NCI-H128 (cell line): ENCODE data around the gene CDK5RAP1.

ENCODE experiments used
- DNase-seq: peaks from one replicate; lab custom pipeline; 2025; ENCODE audit not compliant: unreplicated experiment; lab: John Stamatoyannopoulos, UW

The CDK5RAP1 gene

DNA sequence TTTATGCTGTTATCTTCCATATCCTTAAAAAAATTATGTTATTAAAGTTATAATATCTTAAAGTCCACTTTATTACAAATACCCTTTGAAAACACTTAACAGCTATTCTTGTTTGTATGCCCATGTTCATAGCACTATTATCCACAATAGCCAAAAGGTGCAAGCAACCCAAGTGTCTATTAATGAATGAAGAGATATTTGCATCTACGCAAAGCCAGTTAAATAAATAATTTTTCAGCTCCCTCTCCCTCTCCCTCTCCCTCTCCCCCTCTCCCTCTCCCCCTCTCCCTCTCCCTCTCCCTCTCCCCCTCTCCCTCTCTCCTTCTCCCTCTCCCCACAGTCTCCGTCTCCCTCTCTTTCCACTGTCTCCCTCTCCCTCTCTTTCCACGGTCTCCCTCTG lies 13.1 kb downstream of the CDK5RAP1 start:
- no peak for DNase-seq

- no peak for DNase-seq
Observed at GRCh38 chr20:33387177-33387576, 14.1 kb downstream of the CDK5RAP1 start.

GRCh38 chr20:33386673-33387072 lies 14.6 kb downstream of the CDK5RAP1 start:
- DNase-seq, result no peak

DNA sequence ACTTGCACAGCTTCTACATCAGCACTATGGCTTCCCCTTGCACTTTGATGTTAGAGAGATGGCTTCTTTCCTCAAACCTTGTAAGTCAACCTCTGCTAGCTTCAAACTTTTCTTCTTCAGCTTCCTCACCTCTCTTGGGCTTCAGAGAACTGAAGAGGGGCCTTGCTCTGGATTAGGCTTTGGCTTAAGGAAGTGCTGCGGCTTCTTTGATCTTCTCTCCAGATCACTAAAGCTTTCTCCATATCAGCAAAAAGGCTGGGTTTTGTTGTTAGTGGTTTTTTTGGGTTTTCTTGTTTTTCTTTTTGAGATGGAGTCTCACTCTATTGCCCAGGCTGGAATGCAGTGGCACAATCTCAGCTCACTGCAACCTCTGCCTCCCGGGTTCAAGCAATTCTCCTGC lies 24.0 kb downstream of the CDK5RAP1 start:
- no peak for DNase-seq

DNA sequence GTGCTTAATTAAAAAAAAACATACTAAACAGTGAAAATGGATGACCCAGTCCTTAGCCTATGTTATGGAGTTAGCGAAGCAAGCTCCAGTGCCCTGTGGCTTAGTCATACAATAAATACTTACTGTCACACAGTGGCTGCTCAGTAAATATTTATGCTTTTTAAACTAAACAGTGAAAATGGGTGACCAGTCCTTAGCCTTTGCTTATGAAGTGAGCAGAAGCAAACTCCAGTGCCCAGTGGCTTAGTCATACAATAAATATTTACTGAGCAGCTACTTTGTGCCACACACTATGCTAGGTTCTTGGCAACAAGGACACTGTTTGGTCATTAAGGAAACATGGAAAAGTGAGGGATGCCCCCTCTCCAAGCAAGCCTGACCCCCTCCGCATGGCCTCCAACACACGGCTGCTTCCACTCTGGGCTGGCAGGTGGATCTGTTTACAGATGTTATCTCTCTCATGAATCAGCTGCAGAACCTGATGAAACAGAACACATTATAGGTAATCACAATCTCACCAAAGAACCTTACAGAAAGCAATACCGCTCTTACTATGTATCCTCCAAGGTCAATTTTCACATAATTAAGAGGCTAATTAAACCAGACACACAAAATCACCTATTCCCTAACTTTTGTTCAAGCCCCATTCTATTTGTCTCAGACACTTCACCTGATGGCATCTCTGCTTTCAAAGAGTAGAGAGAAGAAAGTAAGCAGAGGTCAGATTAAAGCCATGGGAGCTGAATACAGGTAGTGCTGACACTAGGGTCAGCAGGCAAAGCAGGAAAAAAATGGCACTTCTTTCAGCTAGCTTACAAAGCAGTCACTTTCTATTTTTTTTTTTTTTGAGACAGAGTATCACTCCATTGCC lies 27.3 kb downstream of the CDK5RAP1 start:
- DNase-seq, result no peak

- no peak for DNase-seq
Observed at GRCh38 chr20:33372993-33373441, 28.3 kb downstream of the CDK5RAP1 start.

- DNase-seq, result no peak
Observed at GRCh38 chr20:33370291-33370690, 31.0 kb downstream of the CDK5RAP1 start.

DNA sequence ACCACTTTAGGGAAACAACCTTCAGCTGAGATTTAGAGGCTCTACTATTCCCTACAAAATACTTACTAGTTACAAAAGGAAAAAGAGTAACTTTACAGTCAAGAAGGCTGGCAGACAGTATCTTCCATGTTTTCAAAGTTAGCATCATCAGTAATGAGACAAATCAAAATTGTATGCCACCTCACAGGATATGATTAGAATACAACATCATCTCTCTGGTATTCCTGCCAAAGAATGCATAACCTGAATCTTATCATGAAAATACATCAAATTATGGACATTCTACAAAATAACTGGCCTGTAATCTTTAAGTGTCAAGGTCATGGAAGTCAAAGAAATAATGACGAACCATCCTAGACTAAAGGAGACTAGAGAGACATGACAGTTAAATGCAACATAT lies 38.4 kb downstream of the CDK5RAP1 start:
- DNase-seq, result no peak

DNA sequence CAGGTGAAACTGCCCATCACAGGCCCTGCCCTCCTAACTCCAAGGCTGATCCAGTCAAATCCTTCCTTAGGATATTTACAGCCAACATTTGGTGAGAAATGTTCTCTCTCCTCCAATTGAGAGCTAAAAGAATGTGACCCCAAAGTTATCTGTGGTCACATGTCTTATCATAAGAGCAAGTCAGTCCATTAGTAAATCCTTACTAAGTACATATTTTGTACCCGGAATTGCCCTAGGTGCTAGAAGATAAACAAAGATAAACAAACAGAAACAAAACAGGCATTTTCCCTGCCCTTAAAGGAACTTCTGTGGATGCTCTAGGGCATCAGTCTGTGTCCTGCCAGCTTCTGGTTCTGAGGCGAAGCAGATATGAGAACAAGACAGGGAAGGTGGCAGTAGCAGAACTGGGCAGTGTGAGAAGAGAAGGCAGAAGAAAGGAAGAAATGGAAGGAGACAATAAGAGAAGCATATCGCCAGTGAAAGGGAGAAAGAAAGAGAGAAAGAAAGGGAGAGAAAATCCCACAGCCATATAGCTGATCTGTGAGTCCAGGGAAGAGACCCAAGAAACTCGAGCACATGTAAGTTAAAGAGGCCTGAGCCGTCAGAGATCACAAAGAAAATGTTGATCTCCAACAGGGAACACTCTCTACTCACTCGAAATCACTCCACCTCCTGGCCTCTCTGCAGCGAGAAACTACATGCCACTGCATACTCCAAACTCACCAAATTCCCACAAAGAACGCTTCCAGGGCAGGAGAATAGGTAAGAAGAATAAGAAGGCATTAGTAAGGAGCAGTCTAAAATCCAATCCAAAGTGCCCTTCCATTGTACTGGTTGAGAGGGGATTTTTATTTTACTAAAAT lies 41.7 kb downstream of the CDK5RAP1 start:
- no peak for DNase-seq

DNA sequence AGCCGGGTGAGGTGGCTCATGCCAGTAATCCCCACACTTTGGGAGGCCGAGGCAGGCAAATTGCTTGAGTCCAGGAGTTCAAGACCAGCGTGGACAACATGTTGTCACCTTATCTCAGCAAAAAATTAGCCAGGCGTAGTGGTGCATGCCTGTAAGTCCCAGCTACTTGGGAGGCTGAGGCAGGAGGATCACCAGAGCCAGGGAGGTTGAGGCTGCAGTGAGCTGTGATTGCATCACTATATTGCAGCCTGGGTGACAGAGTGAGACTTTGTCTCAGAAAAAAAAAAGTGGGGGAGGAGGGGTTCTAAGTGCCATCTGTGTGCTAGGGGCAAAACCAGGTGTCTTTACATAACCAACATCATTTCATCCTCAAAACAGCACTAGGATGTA lies 48.3 kb downstream of the CDK5RAP1 start:
- DNase-seq, result no peak

DNA sequence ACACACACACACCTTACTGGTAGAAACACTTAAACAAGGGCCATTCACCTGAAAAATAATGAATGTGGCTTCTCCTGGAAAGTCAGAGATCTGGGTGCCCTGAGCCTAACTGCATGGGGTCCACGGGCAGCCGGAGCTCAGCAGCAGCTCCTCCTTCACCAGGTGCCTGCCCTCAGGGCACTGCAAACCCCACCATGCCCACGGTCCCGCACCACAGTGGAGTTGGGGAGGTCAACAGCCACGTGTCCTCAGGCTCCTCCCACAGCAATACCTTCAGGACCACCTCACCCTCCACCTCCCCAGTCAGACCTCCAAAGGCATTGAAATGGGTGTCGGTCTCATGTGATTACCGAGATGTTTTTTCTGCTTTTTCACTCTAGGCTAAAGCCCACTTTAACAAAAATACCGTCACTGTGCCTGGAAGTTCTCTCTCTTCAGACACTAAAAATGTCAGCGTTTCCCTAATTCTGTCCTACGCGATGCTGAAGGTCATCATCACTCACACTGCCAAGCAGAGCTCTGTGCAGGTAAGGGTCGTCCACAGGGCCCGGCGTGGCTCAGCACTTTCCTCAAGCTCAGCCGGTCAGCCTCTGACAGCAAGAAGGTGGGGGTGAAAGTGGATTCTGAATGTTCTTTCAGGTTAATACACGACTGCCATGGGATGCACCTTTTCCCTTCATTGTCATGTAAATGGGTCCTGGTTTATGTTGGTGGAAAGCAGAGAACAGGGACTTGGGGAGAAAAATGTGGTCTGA lies 48.9 kb downstream of the CDK5RAP1 start:
- DNase-seq, result no peak

- no peak for DNase-seq
Observed at GRCh38 chr20:33351696-33352095, 49.6 kb downstream of the CDK5RAP1 start.

DNA sequence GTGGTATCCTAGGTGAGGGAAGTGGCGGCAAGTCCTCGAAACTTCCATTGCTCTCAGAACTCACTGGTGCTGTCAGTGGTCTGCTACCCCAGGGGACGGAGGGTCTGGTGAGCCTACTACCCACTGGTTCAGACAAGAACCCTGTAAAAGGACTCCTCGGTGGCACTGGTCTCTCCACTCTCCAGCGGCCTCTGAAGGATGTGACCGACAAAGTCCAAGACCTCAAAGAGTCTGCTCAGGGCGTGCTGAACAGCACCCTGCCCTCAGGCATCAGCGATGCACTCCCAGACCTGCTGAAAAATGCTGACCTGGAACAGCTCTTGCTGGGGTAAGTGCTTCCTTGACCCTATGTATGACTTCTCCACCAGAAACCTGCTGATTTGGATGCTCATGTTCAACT lies 51.8 kb downstream of the CDK5RAP1 start:
- DNase-seq, result no peak

- DNase-seq, result no peak
Observed at GRCh38 chr20:33348136-33348937, 53.0 kb downstream of the CDK5RAP1 start.

GRCh38 chr20:33345342-33345741 lies 56.0 kb downstream of the CDK5RAP1 start:
- DNase-seq, result no peak

DNA sequence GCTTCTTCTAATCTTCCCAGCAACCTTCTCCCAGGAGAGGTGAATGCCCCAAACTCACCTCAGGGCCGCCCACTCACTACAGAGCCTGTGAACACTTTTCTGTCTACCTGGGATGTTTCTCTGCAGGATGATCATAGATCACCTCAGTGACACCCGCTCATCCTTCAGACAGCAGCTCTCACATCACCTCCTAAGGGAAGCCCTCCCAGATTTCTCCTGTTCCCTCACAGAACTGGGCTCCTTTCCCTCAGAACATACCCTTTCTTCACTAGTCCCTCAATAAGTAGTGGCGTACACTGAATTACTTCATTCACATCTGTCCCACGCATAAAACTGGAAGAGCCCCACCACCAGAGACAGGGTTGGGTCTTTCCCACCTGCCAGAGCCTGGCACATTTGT lies 57.8 kb downstream of the CDK5RAP1 start:
- DNase-seq, result no peak

GRCh38 chr20:33339515-33340058 lies 61.7 kb downstream of the CDK5RAP1 start:
- DNase-seq, result no peak

GRCh38 chr20:33338467-33339258 lies 62.7 kb downstream of the CDK5RAP1 start:
- no peak for DNase-seq

GRCh38 chr20:33337531-33338165 lies 63.7 kb downstream of the CDK5RAP1 start:
- DNase-seq, result no peak
